Adrenal gland (tissue), 5 donors: ENCODE results near the gene MARCHF9.

Source experiments
- POLR2A ChIP-seq, 2 donors: fragments of 450-650 bp; IDR thresholded peaks; one replicate each; pipeline ENCODE4 v1.6.1; 2017; ENCODE audit warnings: antibody characterized with exemption in 2 of 2, mild to moderate bottlenecking in 2 of 2, moderate library complexity in 1 of 2
- TF ChIP-seq, protein P1 (sequence below), 6 experiments: fragments of 450-650 bp in 4 of 6; fragments of 200-600 bp in 2 of 6; sonication (generic) in 1 of 6; IDR thresholded peaks; 1 replicate in 5 of 6; 2 replicates in 1 of 6; pipeline versions ENCODE4 v1.5.1 to v1.8.0; 2016 to 2021; ENCODE audit warnings: antibody characterized with exemption in 6 of 6, mild to moderate bottlenecking in 2 of 6, moderate library complexity in 1 of 6
- donor health status: DM: no; HTN: no; CAD: no.

DNA sequence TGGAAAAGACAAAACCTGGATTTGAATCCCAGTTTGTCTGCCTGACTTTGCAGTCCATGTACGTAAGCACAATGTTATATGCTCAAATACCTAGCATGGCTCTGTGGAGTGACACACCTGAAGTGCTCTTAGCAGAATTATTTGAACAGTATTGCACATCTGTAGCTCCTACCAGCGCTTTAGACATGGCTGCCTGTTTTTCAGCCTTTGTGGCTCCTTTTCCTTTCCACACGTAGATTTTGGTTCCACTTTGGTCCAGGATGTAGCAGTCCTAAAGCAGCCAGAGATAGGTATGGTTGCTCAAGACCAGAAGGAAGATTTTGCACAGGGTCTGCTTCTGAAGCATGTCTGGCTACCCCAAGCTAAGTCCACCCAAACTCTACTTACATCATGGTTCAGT lies 54.5 kb downstream of the MARCHF9 start:
- TF ChIP-seq, protein P1, sequence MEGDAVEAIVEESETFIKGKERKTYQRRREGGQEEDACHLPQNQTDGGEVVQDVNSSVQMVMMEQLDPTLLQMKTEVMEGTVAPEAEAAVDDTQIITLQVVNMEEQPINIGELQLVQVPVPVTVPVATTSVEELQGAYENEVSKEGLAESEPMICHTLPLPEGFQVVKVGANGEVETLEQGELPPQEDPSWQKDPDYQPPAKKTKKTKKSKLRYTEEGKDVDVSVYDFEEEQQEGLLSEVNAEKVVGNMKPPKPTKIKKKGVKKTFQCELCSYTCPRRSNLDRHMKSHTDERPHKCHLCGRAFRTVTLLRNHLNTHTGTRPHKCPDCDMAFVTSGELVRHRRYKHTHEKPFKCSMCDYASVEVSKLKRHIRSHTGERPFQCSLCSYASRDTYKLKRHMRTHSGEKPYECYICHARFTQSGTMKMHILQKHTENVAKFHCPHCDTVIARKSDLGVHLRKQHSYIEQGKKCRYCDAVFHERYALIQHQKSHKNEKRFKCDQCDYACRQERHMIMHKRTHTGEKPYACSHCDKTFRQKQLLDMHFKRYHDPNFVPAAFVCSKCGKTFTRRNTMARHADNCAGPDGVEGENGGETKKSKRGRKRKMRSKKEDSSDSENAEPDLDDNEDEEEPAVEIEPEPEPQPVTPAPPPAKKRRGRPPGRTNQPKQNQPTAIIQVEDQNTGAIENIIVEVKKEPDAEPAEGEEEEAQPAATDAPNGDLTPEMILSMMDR (IDR thresholded peaks at IDR 0.05) = no peak
- no peak for TF ChIP-seq POLR2A (IDR thresholded peaks at IDR 0.05)
